ENCODE data around the gene NUDT19.
"Not testable (repeated sequence)": the region's sequence is repeated elsewhere in the genome, so short reads cannot be mapped to it uniquely, and the experiment has no call there.

DNA sequence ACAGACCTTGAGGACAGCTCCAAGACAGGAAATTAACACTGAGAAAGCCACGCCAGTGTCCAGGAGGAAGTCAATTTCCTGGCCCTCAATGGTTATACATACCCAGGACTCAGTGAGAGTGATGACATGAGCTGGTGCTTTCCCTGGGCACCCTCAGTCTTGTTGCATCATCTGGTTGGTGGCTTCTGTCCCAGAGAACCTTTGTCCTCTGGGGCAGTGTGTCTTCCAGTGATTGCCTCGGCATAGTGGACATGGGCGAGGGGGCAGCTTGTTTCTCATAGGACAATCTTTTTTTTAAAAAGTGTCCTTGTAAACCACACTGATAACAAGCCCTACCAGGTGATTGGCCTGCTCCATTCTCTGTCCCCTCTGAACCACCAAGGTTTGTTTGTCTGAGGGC is 5.2 kb downstream of the NUDT19 start:
- TF ChIP-seq, protein P1, sequence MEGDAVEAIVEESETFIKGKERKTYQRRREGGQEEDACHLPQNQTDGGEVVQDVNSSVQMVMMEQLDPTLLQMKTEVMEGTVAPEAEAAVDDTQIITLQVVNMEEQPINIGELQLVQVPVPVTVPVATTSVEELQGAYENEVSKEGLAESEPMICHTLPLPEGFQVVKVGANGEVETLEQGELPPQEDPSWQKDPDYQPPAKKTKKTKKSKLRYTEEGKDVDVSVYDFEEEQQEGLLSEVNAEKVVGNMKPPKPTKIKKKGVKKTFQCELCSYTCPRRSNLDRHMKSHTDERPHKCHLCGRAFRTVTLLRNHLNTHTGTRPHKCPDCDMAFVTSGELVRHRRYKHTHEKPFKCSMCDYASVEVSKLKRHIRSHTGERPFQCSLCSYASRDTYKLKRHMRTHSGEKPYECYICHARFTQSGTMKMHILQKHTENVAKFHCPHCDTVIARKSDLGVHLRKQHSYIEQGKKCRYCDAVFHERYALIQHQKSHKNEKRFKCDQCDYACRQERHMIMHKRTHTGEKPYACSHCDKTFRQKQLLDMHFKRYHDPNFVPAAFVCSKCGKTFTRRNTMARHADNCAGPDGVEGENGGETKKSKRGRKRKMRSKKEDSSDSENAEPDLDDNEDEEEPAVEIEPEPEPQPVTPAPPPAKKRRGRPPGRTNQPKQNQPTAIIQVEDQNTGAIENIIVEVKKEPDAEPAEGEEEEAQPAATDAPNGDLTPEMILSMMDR (conservative IDR thresholded peaks at IDR 0.05), result not testable (repeated sequence)
- TF ChIP-seq ZFX (IDR thresholded peaks at IDR 0.05), result not testable (repeated sequence)
